GM23338 (cell line): ENCODE measurements around the gene SF3B3. TPM values are rescaled to one million over a fixed set of nuclear protein-coding genes. Genes with fewer than 3 reads are reported as not detected.
"Not testable (repeated sequence)": the region's sequence is repeated elsewhere in the genome, so short reads cannot be mapped to it uniquely, and the experiment has no call there.

Experiments
- ATAC-seq: fragments of 200-7000 bp; cut with Tn5 transposase; 3 replicates; pipeline ENCODE4 v1.9.1; 2020
- DNase-seq: peaks from one replicate; pipeline ENCODE4 v3.0.0-alpha.2; 2015; ENCODE audit warnings: low spot score
- H2AFZ ChIP-seq: fragments of 200-600 bp; sonication (generic); 2 replicates; pipeline ENCODE4 v1.8.0; 2016; ENCODE audit warnings: antibody characterized with exemption, mild to moderate bottlenecking, moderate library complexity
- H3F3A ChIP-seq: fragments of 200-600 bp; sonication (generic); replicated peaks from 2 replicates; pipeline ENCODE4 v1.8.0; 2017; ENCODE audit warnings: antibody characterized with exemption, mixed run types, low read depth
- H3K27ac ChIP-seq: fragments of 200-600 bp; sonication (generic); 2 replicates; pipeline ENCODE4 v1.6.1; 2016; ENCODE audit warnings: low read depth
- H3K27me3 ChIP-seq: fragments of 200-600 bp; sonication (generic); 2 replicates; pipeline ENCODE4 v1.8.0; 2016; ENCODE audit warnings: mild to moderate bottlenecking, mixed run types, moderate library complexity; ENCODE audit not compliant: insufficient read depth
- H3K36me3 ChIP-seq: fragments of 200-600 bp; sonication (generic); 2 replicates; pipeline ENCODE4 v1.8.0; 2016; ENCODE audit warnings: mild to moderate bottlenecking; ENCODE audit not compliant: insufficient read depth
- H3K4me1 ChIP-seq: fragments of 200-600 bp; sonication (generic); 2 replicates; pipeline ENCODE4 v1.8.0; 2016; ENCODE audit warnings: mild to moderate bottlenecking, moderate library complexity; ENCODE audit not compliant: insufficient read depth
- H3K4me2 ChIP-seq: fragments of 200-600 bp; sonication (generic); 2 replicates; pipeline ENCODE4 v1.7.1; 2017; ENCODE audit warnings: mixed run types
- H3K4me3 ChIP-seq: fragments of 200-600 bp; sonication (generic); 2 replicates; pipeline ENCODE4 v1.6.1; 2016; ENCODE audit warnings: mixed run types
- H3K79me2 ChIP-seq: fragments of 200-600 bp; sonication (generic); replicated peaks from 2 replicates; pipeline ENCODE4 v1.8.0; 2017; ENCODE audit warnings: mild to moderate bottlenecking; ENCODE audit not compliant: insufficient read depth
- H3K9me2 ChIP-seq: fragments of 200-600 bp; sonication (generic); 2 replicates; pipeline ENCODE4 v1.8.0; 2017; ENCODE audit not compliant: insufficient read depth
- H4K20me1 ChIP-seq: fragments of 200-600 bp; sonication (generic); replicated peaks from 2 replicates; pipeline ENCODE4 v1.8.0; 2017; ENCODE audit warnings: mild to moderate bottlenecking; ENCODE audit not compliant: insufficient read depth
- H3K27ac Mint-ChIP-seq: 2 replicates; pipeline ENCODE4 v1.8.0; 2020; ENCODE audit warnings: inconsistent platforms, mild to moderate bottlenecking, moderate library complexity, mixed read lengths
- H3K27me3 Mint-ChIP-seq: 3 replicates; pipeline ENCODE4 v1.8.0; 2022; ENCODE audit warnings: low read depth, mild to moderate bottlenecking, moderate library complexity, mixed read lengths, inconsistent platforms; ENCODE audit not compliant: insufficient read depth, poor library complexity
- H3K36me3 Mint-ChIP-seq: 3 replicates; pipeline ENCODE4 v1.8.0; 2021; ENCODE audit warnings: low read depth, mild to moderate bottlenecking, inconsistent platforms, moderate library complexity, mixed read lengths
- H3K4me1 Mint-ChIP-seq: 3 replicates; pipeline ENCODE4 v1.8.0; 2020; ENCODE audit warnings: mild to moderate bottlenecking, inconsistent platforms, mixed read lengths
- H3K4me3 Mint-ChIP-seq: 3 replicates; pipeline ENCODE4 v1.8.0; 2021; ENCODE audit warnings: moderate library complexity, mild to moderate bottlenecking, inconsistent platforms, mixed read lengths
- H3K9me3 Mint-ChIP-seq: 3 replicates; pipeline ENCODE4 v1.8.0; 2020; ENCODE audit warnings: moderate library complexity, mild to moderate bottlenecking, inconsistent platforms, mixed read lengths
- CREB1 ChIP-seq: fragments of 250-450 bp; sonication (Bioruptor Pico); IDR thresholded peaks from 2 replicates; pipeline ENCODE4 v1.5.0; 2020; ENCODE audit warnings: low read depth, mild to moderate bottlenecking, moderate library complexity
- ETS1 ChIP-seq: IDR thresholded peaks from 2 replicates; pipeline ENCODE4 v1.6.1; 2016; ENCODE audit warnings: antibody characterized with exemption
- EZH2 ChIP-seq: fragments of 200-600 bp; sonication (generic); IDR thresholded peaks from one replicate; pipeline ENCODE4 v1.8.0; 2017; ENCODE audit warnings: antibody characterized with exemption, mild to moderate bottlenecking, low read depth; ENCODE audit not compliant: unreplicated experiment
- EZH2phosphoT487 ChIP-seq: fragments of 200-600 bp; sonication (generic); IDR thresholded peaks from one replicate; pipeline ENCODE4 v1.8.1; 2018; ENCODE audit warnings: antibody characterized with exemption; ENCODE audit not compliant: unreplicated experiment
- JUNB ChIP-seq: IDR thresholded peaks from one replicate; pipeline ENCODE4 v1.6.1; 2016; ENCODE audit warnings: antibody characterized with exemption; ENCODE audit not compliant: unreplicated experiment
- POLR2AphosphoS5 ChIP-seq: IDR thresholded peaks from 2 replicates; pipeline ENCODE4 v1.6.1; 2016; ENCODE audit warnings: antibody characterized with exemption, low read depth
- ZNF462 ChIP-seq: fragments of 250-450 bp; sonication (Bioruptor Pico); IDR thresholded peaks from 2 replicates; pipeline ENCODE4 v1.5.0; 2020; ENCODE audit warnings: mild to moderate bottlenecking, moderate library complexity
- polyA plus RNA-seq: library from polyadenylated mRNA; unstranded; fragments of >200 nt; fragmentation: Nextera tagmentation; extraction: Ambion mirVana; gene quantifications from 2 replicates; pipeline ENCODE4 v1.2.1, GENCODE V29; 2016
- total RNA-seq: library from RNA; depleted of rRNA; stranded (reverse); fragments of >200 nt; shearing (Covaris generic); gene quantifications from 2 replicates; pipeline ENCODE4 v1.2.3, GENCODE V29; 2014

SF3B3 gene
- total and polyA plus RNA-seq, 2 experiments from 2014 or later: 202 to 289 TPM

GRCh38 chr16:70522216-70523075 is 1.2 kb upstream of the SF3B3 start (continued):
- TF ChIP-seq EZH2: no peak
- no peak for TF ChIP-seq EZH2phosphoT487
- TF ChIP-seq ETS1: no peak
- no peak for TF ChIP-seq CREB1

- peak within 1 kb of the TSS; percentile 99 for H3K4me3 Mint-ChIP-seq
- H3K4me1 Mint-ChIP-seq: peaks cover 27% of the 10 kb centered on the region
- Histone ChIP-seq H4K20me1 (peaks cover 29% of the 10 kb centered on the region), H3K9me2 (no peaks in the 10 kb centered on the region), H3F3A (peaks cover 15% of the 10 kb centered on the region), H3K27ac (peak within 1 kb of the TSS; percentile 86), H3K79me2 (peaks cover 61% of the 10 kb centered on the region), H3K4me1 (peaks cover 19% of the 10 kb centered on the region), H3K4me2 (peak within 1 kb of the TSS; percentile 94), H3K27me3 (no peaks in the 10 kb centered on the region), H3K4me3 (peak within 1 kb of the TSS; percentile 85), H2AFZ (peak within 1 kb of the TSS; percentile 14; the same call in 1 of the 2 replicates), H3K36me3 (peaks cover 17% of the 10 kb centered on the region; the same call in 1 of the 2 replicates)
- peak within 1 kb of the TSS; percentile 99 for H3K27ac Mint-ChIP-seq
- H3K27me3 Mint-ChIP-seq: peaks cover 18% of the 10 kb centered on the region
- H3K36me3 Mint-ChIP-seq: peaks cover 45% of the 10 kb centered on the region
- ATAC-seq (peak; percentile 90), DNase-seq (peak; percentile 96)
- TF ChIP-seq EZH2phosphoT487: no peak
- TF ChIP-seq POLR2AphosphoS5: peak; percentile 80
- TF ChIP-seq CREB1: no peak
- no peak for TF ChIP-seq ZNF462
- TF ChIP-seq ETS1: peak; percentile 43; the same call in 1 of the 2 replicates
- no peak for TF ChIP-seq JUNB
- no peaks in the 10 kb centered on the region; the same call in 1 of the 3 replicates for H3K9me3 Mint-ChIP-seq
Observed at GRCh38 chr16:70523076-70523742, 407 bp upstream of the SF3B3 start, which contains the start of gene COG4. Gene COG4 (minus strand): TSS chr16:70523554. CDS start chr16:70523543, 11 bp downstream.

DNA sequence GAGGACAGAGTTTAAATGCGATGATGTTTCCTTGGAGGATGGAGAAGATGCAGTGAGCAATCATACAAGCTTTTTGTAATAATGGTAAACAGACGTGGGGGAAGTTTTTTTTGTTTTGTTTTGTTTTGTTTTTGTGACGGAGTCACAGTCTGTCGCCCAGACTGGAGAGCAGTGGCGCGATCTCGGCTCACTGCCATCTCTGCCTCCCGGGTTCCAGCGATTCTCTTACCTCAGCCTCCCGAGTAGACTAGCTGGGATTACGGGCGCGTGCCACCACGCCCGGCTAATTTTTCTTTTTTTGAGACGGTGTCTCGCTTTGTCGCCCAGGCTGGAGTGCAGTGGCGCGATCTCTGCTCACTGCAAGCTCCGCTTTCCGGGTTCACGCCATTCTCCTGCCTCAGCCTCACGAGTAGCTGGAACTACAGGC is 796 bp downstream of the SF3B3 start:
- H3K79me2 ChIP-seq: peaks cover 73% of the 10 kb centered on the region
- peaks cover 27% of the 10 kb centered on the region for H3K36me3 ChIP-seq
- H4K20me1 ChIP-seq: peaks cover 38% of the 10 kb centered on the region
- DNase-seq (peak; percentile 5), ATAC-seq (peak; percentile 5; the same call in 1 of the 3 replicates)
- Mint-ChIP-seq H3K36me3 (peaks cover 57% of the 10 kb centered on the region), H3K27me3 (peaks cover 22% of the 10 kb centered on the region), H3K27ac (peak overlapping the region; percentile 99), H3K4me3 (peak overlapping the region; percentile 99), H3K4me1 (peaks cover 32% of the 10 kb centered on the region)
- not testable (repeated sequence) for H3K9me3 Mint-ChIP-seq, H2AFZ ChIP-seq, H3K9me2 ChIP-seq, H3K27me3 ChIP-seq
- peak overlapping the region; percentile 86 for H3K27ac ChIP-seq
- peaks cover 19% of the 10 kb centered on the region for H3K4me1 ChIP-seq
- peaks cover 21% of the 10 kb centered on the region for H3F3A ChIP-seq
- H3K4me3 ChIP-seq: peak overlapping the region; percentile 85
- peak overlapping the region; percentile 94 for H3K4me2 ChIP-seq
